DOHH2 (cell line): ENCODE results near the gene ROCK1.

Source experiments
- H3F3A ChIP-seq: fragments of 200-600 bp; sonication (generic), shearing (Covaris generic); 2 replicates; pipeline ENCODE4 v1.6.0; 2016; ENCODE audit warnings: antibody characterized with exemption, mild to moderate bottlenecking; ENCODE audit not compliant: control insufficient read depth, insufficient read depth
- H3K27ac ChIP-seq: fragments of 200-600 bp; sonication (generic); 2 replicates; pipeline ENCODE4 v1.5.1; 2014; ENCODE audit warnings: low read depth, mild to moderate bottlenecking, low read length, moderate library complexity
- H3K27me3 ChIP-seq: fragments of 200-600 bp; sonication (generic); 2 replicates; pipeline ENCODE4 v1.6.1; 2014; ENCODE audit warnings: mild to moderate bottlenecking, low read length, mixed read lengths; ENCODE audit not compliant: control insufficient read depth
- H3K36me3 ChIP-seq: fragments of 200-600 bp; sonication (generic); 2 replicates; pipeline ENCODE4 v1.6.1; 2014; ENCODE audit warnings: mild to moderate bottlenecking, low read length, moderate library complexity, mixed read lengths; ENCODE audit not compliant: control insufficient read depth
- H3K4me1 ChIP-seq: fragments of 200-600 bp; sonication (generic); 2 replicates; pipeline ENCODE4 v1.6.1; 2014; ENCODE audit warnings: mild to moderate bottlenecking, low read length, mixed read lengths; ENCODE audit not compliant: control insufficient read depth
- H3K4me2 ChIP-seq: fragments of 200-600 bp; sonication (generic); 2 replicates; pipeline ENCODE4 v1.6.0; 2014; ENCODE audit warnings: mild to moderate bottlenecking, low read length, moderate library complexity
- H3K4me3 ChIP-seq: fragments of 200-600 bp; sonication (generic); 2 replicates; pipeline ENCODE4 v1.5.1; 2014; ENCODE audit warnings: mild to moderate bottlenecking, low read length, mixed read lengths
- H3K79me2 ChIP-seq: fragments of 200-600 bp; sonication (generic); 2 replicates; pipeline ENCODE4 v1.6.1; 2014; ENCODE audit warnings: mild to moderate bottlenecking, low read length, mixed read lengths; ENCODE audit not compliant: control insufficient read depth
- H3K9me2 ChIP-seq: fragments of 200-600 bp; sonication (generic); replicated peaks from 2 replicates; pipeline ENCODE4 v1.6.1; 2014; ENCODE audit warnings: mild to moderate bottlenecking, low read length, mixed read lengths; ENCODE audit not compliant: control insufficient read depth
- H3K9me3 ChIP-seq: fragments of 200-600 bp; sonication (generic); 2 replicates; pipeline ENCODE4 v1.6.1; 2014; ENCODE audit warnings: antibody characterized with exemption, low read length, mixed read lengths; ENCODE audit not compliant: control insufficient read depth, insufficient read depth
- H4K20me1 ChIP-seq: fragments of 200-600 bp; sonication (generic); 2 replicates; pipeline ENCODE4 v1.6.0; 2014; ENCODE audit warnings: low read depth, mild to moderate bottlenecking, antibody characterized with exemption, low read length, moderate library complexity; ENCODE audit not compliant: control insufficient read depth, insufficient read depth
- CTCF ChIP-seq: fragments of 200-600 bp; sonication (generic); IDR thresholded peaks from one replicate; pipeline ENCODE4 v1.5.1; 2014; ENCODE audit warnings: antibody characterized with exemption, mild to moderate bottlenecking, low read depth, low read length; ENCODE audit not compliant: poor library complexity, severe bottlenecking
- EZH2phosphoT487 ChIP-seq: fragments of 200-600 bp; sonication (generic); IDR thresholded peaks from 2 replicates; pipeline ENCODE4 v1.6.1; 2017; ENCODE audit warnings: borderline replicate concordance, mild to moderate bottlenecking, antibody characterized with exemption, low read length, moderate library complexity, mixed read lengths

ROCK1 gene

DNA sequence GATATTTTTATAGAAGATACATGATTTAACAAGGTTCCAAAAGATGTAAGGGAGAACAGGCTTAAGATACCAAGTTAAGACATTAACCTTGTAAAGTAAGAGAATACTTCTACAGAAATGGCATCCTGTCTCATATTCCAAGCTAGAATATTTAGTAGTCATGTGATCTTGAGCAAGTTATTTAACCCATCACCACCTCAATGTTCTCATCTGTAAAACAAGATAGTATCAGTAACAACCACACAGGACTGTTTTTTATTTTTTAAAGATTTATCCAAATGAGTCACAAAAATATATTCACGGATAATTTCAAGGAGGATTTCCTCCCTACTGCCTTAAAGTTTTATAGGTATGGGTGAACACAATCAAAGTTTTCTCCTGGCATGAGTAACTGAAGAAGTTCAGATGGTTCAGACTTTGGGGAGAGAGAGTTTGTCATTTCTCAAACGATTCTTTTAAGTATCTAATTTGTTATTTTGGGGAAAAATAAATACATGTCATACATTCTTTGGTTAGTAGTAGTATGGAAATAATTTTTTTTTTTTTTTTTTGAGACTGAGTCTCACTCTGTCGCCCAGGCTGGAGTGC, 25.9 kb downstream of the ROCK1 start:
- TF ChIP-seq CTCF, result no peak
- no peaks in the 10 kb centered on the region for H3K27me3 ChIP-seq
- no peaks in the 10 kb centered on the region for H3K9me2 ChIP-seq
- H3K9me3 ChIP-seq, result peaks cover 10% of the 10 kb centered on the region; the same call in 1 of the 2 replicates
- H3K4me2 ChIP-seq, result no peak overlapping the region
- H3K79me2 ChIP-seq, result peaks cover 99% of the 10 kb centered on the region
- no peak overlapping the region for H3K27ac ChIP-seq
- H3K4me1 ChIP-seq, result no peaks in the 10 kb centered on the region
- no peaks in the 10 kb centered on the region for H3K36me3 ChIP-seq
- no peaks in the 10 kb centered on the region for H3F3A ChIP-seq
- H4K20me1 ChIP-seq, result no peaks in the 10 kb centered on the region
- no peak overlapping the region for H3K4me3 ChIP-seq

- Histone ChIP-seq H3F3A (no peaks in the 10 kb centered on the region), H3K79me2 (peaks cover 99% of the 10 kb centered on the region), H3K9me2 (no peaks in the 10 kb centered on the region), H3K4me2 (no peak overlapping the region), H3K27ac (no peak overlapping the region), H3K27me3 (no peaks in the 10 kb centered on the region), H3K4me1 (no peaks in the 10 kb centered on the region), H3K9me3 (peaks cover 10% of the 10 kb centered on the region; the same call in 1 of the 2 replicates), H3K36me3 (no peaks in the 10 kb centered on the region), H4K20me1 (peaks cover 5% of the 10 kb centered on the region; the same call in 1 of the 2 replicates), H3K4me3 (no peak overlapping the region)
- no peak for TF ChIP-seq EZH2phosphoT487
- no peak for TF ChIP-seq CTCF
Measured at GRCh38 chr18:21084511-21085078, 27.0 kb downstream of the ROCK1 start.

- H3K9me2 ChIP-seq, result no peaks in the 10 kb centered on the region
- H3K36me3 ChIP-seq, result no peaks in the 10 kb centered on the region
- no peaks in the 10 kb centered on the region for H3F3A ChIP-seq
- no peaks in the 10 kb centered on the region for H3K4me1 ChIP-seq
- peaks cover 100% of the 10 kb centered on the region for H3K79me2 ChIP-seq
- peaks cover 8% of the 10 kb centered on the region; the same call in 1 of the 2 replicates for H4K20me1 ChIP-seq
- TF ChIP-seq CTCF (no peak), EZH2phosphoT487 (no peak)
- peaks cover 10% of the 10 kb centered on the region; the same call in 1 of the 2 replicates for H3K9me3 ChIP-seq
- no peak overlapping the region for H3K27ac ChIP-seq
- H3K27me3 ChIP-seq, result no peaks in the 10 kb centered on the region
- H3K4me2 ChIP-seq, result no peak overlapping the region
- H3K4me3 ChIP-seq, result no peak overlapping the region
Measured at GRCh38 chr18:21083017-21083416, 28.6 kb downstream of the ROCK1 start.
